ENCODE measurements around the gene FUZ. TPM values are rescaled to one million over a fixed set of nuclear protein-coding genes. Genes with fewer than 3 reads are reported as not detected.

The FUZ gene
- total and polyA plus RNA-seq, 2 of the 4 experiments (the other 2 are of a cell fraction) = 12.1 to 14.3 TPM

- TF ChIP-seq MAFK (IDR thresholded peaks at IDR 0.05; ENCODE audit: low read depth, low read length) = no peak
Observed at GRCh38 chr19:49854378-49855263, 41.5 kb upstream of the FUZ start (continued).

DNA sequence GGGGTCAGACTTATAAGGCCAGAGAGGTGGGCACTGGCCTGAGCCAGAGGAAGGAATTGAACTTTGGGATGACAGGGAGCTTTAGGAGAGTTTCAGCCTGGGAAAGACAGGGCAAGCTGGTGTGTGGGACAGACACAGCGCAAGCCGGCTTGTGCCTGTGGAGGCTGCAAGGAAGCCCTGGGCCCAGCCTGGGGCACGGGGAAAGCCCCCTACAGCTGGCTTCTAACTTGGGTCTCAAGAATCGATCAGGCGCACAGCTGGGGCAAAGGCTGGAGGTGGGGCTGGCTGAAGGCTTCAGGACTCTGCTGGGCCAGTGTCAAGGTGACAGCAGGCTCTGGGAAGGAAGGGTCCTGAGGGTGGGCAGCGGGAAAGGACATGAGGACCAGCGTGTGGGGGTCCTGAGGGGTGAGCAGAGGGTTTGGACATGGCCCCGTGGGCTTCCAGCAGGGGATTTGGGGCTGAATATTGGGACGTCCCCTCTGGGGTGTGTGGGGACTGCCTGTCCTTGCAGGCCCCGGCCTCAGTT lies 40.8 kb upstream of the FUZ start:
- H3K9me1 ChIP-seq (ENCODE audit: insufficient read depth, low read length) = peaks cover 8% of the 10 kb centered on the region; the same call in 1 of the 2 replicates
- no peak for DNase-seq
- WGBS, 2 experiments (ENCODE audit: extremely low coverage in 2 of 2, insufficient read length in 1 of 2) = 90% methylated on average over 2 of the region's 10 CpGs; no CpG with 5 or more reads in 1 of the 2 experiments
- H2BK20ac ChIP-seq (ENCODE audit: low read depth, low read length) = no peak overlapping the region
- no peak overlapping the region for H3K4me3 ChIP-seq (ENCODE audit: insufficient read depth, low read depth, low read length)
- peaks cover 16% of the 10 kb centered on the region for H3K4me1 ChIP-seq (ENCODE audit: control insufficient read depth, insufficient read depth, low read length)
- peaks cover 18 to 78% of the 10 kb centered on the region in 2 experiments for H3K79me1 ChIP-seq (ENCODE audit: low read depth in 1 of 2, low read length in 2 of 2)
- dilution Hi-C loops (cut with HindIII; ENCODE audit: low sequenced_read_pairs, unreplicated experiment) (no loop called here), in situ Hi-C loops (cut with MboI; ENCODE audit: low sequenced_read_pairs) (loop anchor here (10.0 kb wide), 1 partner anchor 169 kb away; the partner anchor contains the start of gene ADM5), intact Hi-C loops (cut with micrococcal nuclease) (no loop called here)
- no peak for ATAC-seq (ENCODE audit: low read depth)
- no peak overlapping the region for H2AFZ ChIP-seq (replicated peaks; ENCODE audit: low read length, poor library complexity)
- H3K56ac ChIP-seq (ENCODE audit: extremely low read depth, insufficient read depth, low read length) = no peak overlapping the region
- no peak overlapping the region for H3K9ac ChIP-seq (ENCODE audit: low read depth, low read length)
- H2BK5ac ChIP-seq (ENCODE audit: low read depth, low read length, poor library complexity, severe bottlenecking) = no peak overlapping the region
- no peak overlapping the region for H2BK15ac ChIP-seq (ENCODE audit: low read depth, low read length)
- no TSS peak for BruUV-seq (replicated peaks)
- ChIA-PET POLR2A (ENCODE audit: unreplicated experiment) (interaction anchor here (0.5 kb wide), 1 partner anchor 35 kb away, joined by 5 read pairs; no protein-coding TSS in a partner anchor), CTCF (no interaction called here)
- H4K91ac ChIP-seq (ENCODE audit: insufficient read depth, low read depth, low read length) = no peak overlapping the region
- H2BK120ac ChIP-seq (ENCODE audit: low read depth, low read length) = no peak overlapping the region
- H3K18ac ChIP-seq (ENCODE audit: low read depth, low read length) = no peak overlapping the region
- peaks cover 74% of the 10 kb centered on the region for H4K20me1 ChIP-seq (ENCODE audit: insufficient read depth, low read length)
- H3K23ac ChIP-seq (ENCODE audit: low read depth, low read length) = no peak overlapping the region; the same call in 1 of the 2 replicates
- TF ChIP-seq POLR2A (IDR thresholded peaks at IDR 0.05; ENCODE audit: low read depth, low read length) = no peak
- TF ChIP-seq MXI1 (IDR thresholded peaks at IDR 0.05; ENCODE audit: borderline replicate concordance, low read depth, low read length) = no peak
- TF ChIP-seq CTCF (conservative IDR thresholded peaks at IDR 0.05; ENCODE audit: low read depth, low read length) = no peak
- no peak for TF ChIP-seq SMC3 (IDR thresholded peaks at IDR 0.05; ENCODE audit: low read depth, low read length)
- TF ChIP-seq RFX5 (IDR thresholded peaks at IDR 0.05; ENCODE audit: low read depth, low read length) = no peak
- TF ChIP-seq NFE2L2 (IDR thresholded peaks at IDR 0.05; ENCODE audit: low read depth, low read length) = no peak
- TF ChIP-seq ELK1 (IDR thresholded peaks at IDR 0.05; ENCODE audit: borderline replicate concordance, low read depth, low read length) = no peak
- no peak for TF ChIP-seq MAZ (IDR thresholded peaks at IDR 0.05; ENCODE audit: borderline replicate concordance, low read depth, low read length)
- no peak for TF ChIP-seq USF2 (IDR thresholded peaks at IDR 0.05; ENCODE audit: low read depth, low read length)
- H3K36me3 ChIP-seq (ENCODE audit: control insufficient read depth, insufficient read depth, low read length) = peaks cover 48% of the 10 kb centered on the region
- H3K27me3 ChIP-seq (ENCODE audit: control insufficient read depth, insufficient read depth, low read length) = no peaks in the 10 kb centered on the region
- no peak overlapping the region for H2AK9ac ChIP-seq (replicated peaks; ENCODE audit: low read depth, low read length, poor library complexity)
- H3K27ac ChIP-seq (ENCODE audit: insufficient read depth, low read length) = no peak overlapping the region
- H3K4ac ChIP-seq (ENCODE audit: low read depth, low read length) = no peak overlapping the region
- H2AK5ac ChIP-seq (ENCODE audit: low read depth, low read length) = no peak overlapping the region
- no peak overlapping the region for H4K5ac ChIP-seq (ENCODE audit: low read depth, low read length)
- no peaks in the 10 kb centered on the region for H3K9me3 ChIP-seq (ENCODE audit: control insufficient read depth, insufficient read depth, low read length)
- no peak overlapping the region; the same call in 1 of the 2 replicates for H3K4me2 ChIP-seq (ENCODE audit: low read depth, low read length)
- H3K14ac ChIP-seq (replicated peaks; ENCODE audit: low read depth, low read length) = no peak overlapping the region
- no peak overlapping the region for H4K8ac ChIP-seq (ENCODE audit: low read depth in 2 of 2, low read length in 2 of 2)

Measured in IMR-90 (cell line).